Activated naive CD4-positive, alpha-beta T cell treated with anti-CD3 and anti-CD28 coated beads for 36 hours (primary cell): Measurements from ENCODE around the gene LGR6. TPM values are rescaled to one million over a fixed set of nuclear protein-coding genes. Genes with fewer than 3 reads are reported as not detected.
A peak's percentile ranks its signal among the peaks of the same experiment; 100 is the strongest.

Source experiments
- CTCF ChIA-PET: fragments of 350-600 bp; sonication (Branson Sonifier 250); formaldehyde crosslinking; loops from one replicate; lab custom pipeline; 2021; ENCODE audit warnings: antibody characterized with exemption; lab: Charles Lee
- DNase-seq: peaks from one replicate; pipeline ENCODE4 v3.0.0-alpha.2; 2020
- H3K27ac Mint-ChIP-seq: one replicate; pipeline ENCODE4 v1.8.0; 2021; ENCODE audit warnings: mild to moderate bottlenecking, mixed read lengths
- H3K27me3 Mint-ChIP-seq: one replicate; pipeline ENCODE4 v1.8.0; 2021; ENCODE audit warnings: low read depth, mixed read lengths
- H3K36me3 Mint-ChIP-seq: one replicate; pipeline ENCODE4 v1.8.0; 2021; ENCODE audit warnings: low read depth, mixed read lengths
- H3K4me1 Mint-ChIP-seq: one replicate; pipeline ENCODE4 v1.8.0; 2021; ENCODE audit warnings: low read depth, mixed read lengths
- H3K4me3 Mint-ChIP-seq: one replicate; pipeline ENCODE4 v1.8.0; 2021; ENCODE audit warnings: mild to moderate bottlenecking, moderate library complexity, mixed read lengths
- H3K9me3 Mint-ChIP-seq: one replicate; pipeline ENCODE4 v1.8.0; 2021; ENCODE audit warnings: mixed read lengths
- intact Hi-C: fragments of 100-400 bp; cut with micrococcal nuclease; formaldehyde crosslinking; loops from one replicate; pipeline ENCODE4 v1.15.1; 2023
- total RNA-seq, 2 experiments: library from RNA; stranded (reverse); gene quantifications; one replicate each; pipeline ENCODE4 v1.2.3, GENCODE V29; 2021

LGR6 gene
- total RNA-seq, 2 experiments from 2014 or later, result 0.19 to 0.22 TPM

- Mint-ChIP-seq H3K27ac (no peak overlapping the region), H3K36me3 (no peaks in the 10 kb centered on the region), H3K4me3 (no peak overlapping the region), H3K4me1 (no peaks in the 10 kb centered on the region), H3K27me3 (peaks cover 5% of the 10 kb centered on the region), H3K9me3 (no peaks in the 10 kb centered on the region)
- CTCF ChIA-PET, result interaction anchor here (1.2 to 4.5 kb wide), 8 partner anchors 8 to 82 kb away, joined by 3 to 42 read pairs (median 6); no protein-coding TSS in a partner anchor
- intact Hi-C loops, result loop anchor here (2.0 kb wide), 2 partner anchors 20 to 82 kb away; partner anchors contain the start of gene LGR6
- no peak for DNase-seq
These were observed 81.6 kb downstream of the LGR6 start for GRCh38 chr1:202275061-202275770.

GRCh38 chr1:202276081-202276715 is 82.6 kb downstream of the LGR6 start:
- Mint-ChIP-seq H3K4me3 (no peak overlapping the region), H3K27ac (no peak overlapping the region), H3K4me1 (no peaks in the 10 kb centered on the region), H3K9me3 (no peaks in the 10 kb centered on the region), H3K36me3 (no peaks in the 10 kb centered on the region), H3K27me3 (peaks cover 2% of the 10 kb centered on the region)
- no peak for DNase-seq
- CTCF ChIA-PET, result no interaction called here
- intact Hi-C loops, result no loop called here

- Mint-ChIP-seq H3K27ac (no peak overlapping the region), H3K4me3 (no peak overlapping the region), H3K4me1 (no peaks in the 10 kb centered on the region), H3K9me3 (no peaks in the 10 kb centered on the region), H3K36me3 (no peaks in the 10 kb centered on the region), H3K27me3 (peaks cover 2% of the 10 kb centered on the region)
- DNase-seq, result no peak
- intact Hi-C loops, result no loop called here
- CTCF ChIA-PET, result no interaction called here
These were observed 83.3 kb downstream of the LGR6 start for GRCh38 chr1:202276920-202277319.

- DNase-seq, result no peak
- Mint-ChIP-seq H3K9me3 (no peaks in the 10 kb centered on the region), H3K27me3 (peaks cover 2% of the 10 kb centered on the region), H3K4me3 (no peak overlapping the region), H3K4me1 (peaks cover 11% of the 10 kb centered on the region), H3K27ac (no peak overlapping the region), H3K36me3 (no peaks in the 10 kb centered on the region)
- CTCF ChIA-PET, result interaction anchor here (0.8 to 1.6 kb wide), 2 partner anchors 19 to 37 kb away, joined by 3 to 4 read pairs; no protein-coding TSS in a partner anchor
- intact Hi-C loops, result no loop called here
These were observed 85.2 kb downstream of the LGR6 start for GRCh38 chr1:202278751-202279150.

GRCh38 chr1:202279806-202280205 is 86.2 kb downstream of the LGR6 start:
- intact Hi-C loops, result no loop called here
- Mint-ChIP-seq H3K4me3 (no peak overlapping the region), H3K36me3 (no peaks in the 10 kb centered on the region), H3K27me3 (peaks cover 2% of the 10 kb centered on the region), H3K9me3 (no peaks in the 10 kb centered on the region), H3K4me1 (peaks cover 12% of the 10 kb centered on the region), H3K27ac (no peak overlapping the region)
- CTCF ChIA-PET, result interaction anchor here (1.6 kb wide), 1 partner anchor 18 kb away, joined by 4 read pairs; no protein-coding TSS in a partner anchor
- DNase-seq, result no peak

- peaks cover 2% of the 10 kb centered on the region for H3K27me3 Mint-ChIP-seq
- CTCF ChIA-PET, result no interaction called here
- no peak overlapping the region for H3K27ac Mint-ChIP-seq
- no peak for DNase-seq
- intact Hi-C loops, result no loop called here
- H3K4me3 Mint-ChIP-seq, result no peak overlapping the region
- H3K36me3 Mint-ChIP-seq, result no peaks in the 10 kb centered on the region
- no peaks in the 10 kb centered on the region for H3K9me3 Mint-ChIP-seq
- H3K4me1 Mint-ChIP-seq, result peaks cover 12% of the 10 kb centered on the region
These were observed 87.0 kb downstream of the LGR6 start for GRCh38 chr1:202280595-202280994.

- no peaks in the 10 kb centered on the region for H3K36me3 Mint-ChIP-seq
- H3K27ac Mint-ChIP-seq, result no peak overlapping the region
- intact Hi-C loops, result no loop called here
- DNase-seq, result no peak
- no peaks in the 10 kb centered on the region for H3K9me3 Mint-ChIP-seq
- peaks cover 12% of the 10 kb centered on the region for H3K4me1 Mint-ChIP-seq
- peaks cover 2% of the 10 kb centered on the region for H3K27me3 Mint-ChIP-seq
- no peak overlapping the region for H3K4me3 Mint-ChIP-seq
- CTCF ChIA-PET, result interaction anchor here (0.6 kb wide), 1 partner anchor 7 kb away, joined by 4 read pairs; no protein-coding TSS in a partner anchor
These were observed 87.9 kb downstream of the LGR6 start for GRCh38 chr1:202281316-202282024.

GRCh38 chr1:202282025-202282371 is 88.4 kb downstream of the LGR6 start:
- Mint-ChIP-seq H3K36me3 (no peaks in the 10 kb centered on the region), H3K27ac (no peak overlapping the region), H3K4me1 (peaks cover 12% of the 10 kb centered on the region), H3K4me3 (no peak overlapping the region), H3K9me3 (no peaks in the 10 kb centered on the region), H3K27me3 (peaks cover 2% of the 10 kb centered on the region)
- intact Hi-C loops, result no loop called here
- DNase-seq, result no peak
- CTCF ChIA-PET, result interaction anchor here (0.6 to 0.9 kb wide), 3 partner anchors 8 to 1310 kb away, joined by 3 to 4 read pairs (median 3); no protein-coding TSS in a partner anchor

- H3K36me3 Mint-ChIP-seq, result no peaks in the 10 kb centered on the region
- no peak overlapping the region for H3K27ac Mint-ChIP-seq
- H3K9me3 Mint-ChIP-seq, result no peaks in the 10 kb centered on the region
- H3K27me3 Mint-ChIP-seq, result peaks cover 2% of the 10 kb centered on the region
- DNase-seq, result no peak
- H3K4me3 Mint-ChIP-seq, result no peak overlapping the region
- H3K4me1 Mint-ChIP-seq, result peaks cover 12% of the 10 kb centered on the region
- intact Hi-C loops, result no loop called here
- CTCF ChIA-PET, result interaction anchor here (0.6 to 1.8 kb wide), 3 partner anchors 8 to 1311 kb away, joined by 3 to 5 read pairs (median 3); no protein-coding TSS in a partner anchor
These were observed 89.1 kb downstream of the LGR6 start for GRCh38 chr1:202282596-202283283.

- Mint-ChIP-seq H3K36me3 (no peaks in the 10 kb centered on the region), H3K27ac (no peak overlapping the region), H3K9me3 (no peaks in the 10 kb centered on the region), H3K27me3 (peaks cover 1% of the 10 kb centered on the region), H3K4me1 (peaks cover 12% of the 10 kb centered on the region), H3K4me3 (no peak overlapping the region)
- DNase-seq, result peak; percentile 30
- intact Hi-C loops, result no loop called here
- CTCF ChIA-PET, result interaction anchor here (1.8 kb wide), 1 partner anchor 9 kb away, joined by 5 read pairs; no protein-coding TSS in a partner anchor
These were observed 89.8 kb downstream of the LGR6 start for GRCh38 chr1:202283379-202283844.

- CTCF ChIA-PET, result interaction anchor here (1.2 to 1.8 kb wide), 2 partner anchors 9 to 91 kb away, joined by 3 to 5 read pairs; no protein-coding TSS in a partner anchor
- H3K4me3 Mint-ChIP-seq, result no peak overlapping the region
- H3K9me3 Mint-ChIP-seq, result no peaks in the 10 kb centered on the region
These were observed 90.4 kb downstream of the LGR6 start for GRCh38 chr1:202283991-202284390.

More at GRCh38 chr1:202283991-202284390, 90.4 kb downstream of the LGR6 start:
- Mint-ChIP-seq H3K4me1 (peaks cover 12% of the 10 kb centered on the region), H3K27ac (no peak overlapping the region), H3K27me3 (no peaks in the 10 kb centered on the region), H3K36me3 (no peaks in the 10 kb centered on the region)
- DNase-seq, result no peak
- intact Hi-C loops, result no loop called here
